Measurements from ENCODE around the gene NSD1. TPM values are rescaled to one million over a fixed set of nuclear protein-coding genes. Genes with fewer than 3 reads are reported as not detected.

NSD1 gene
- total RNA-seq, 4 donors from 2014 or later = 41.1 to 58.4 (median 49.5) TPM

- 68 to 70% methylated on average over 3 of the region's 5 CpGs for WGBS, 2 donors (ENCODE audit: low coverage in 1 of 2)
- ATAC-seq = no peak
- peak overlapping the region in 1 of 4 donors; percentile 6 for H3K27ac ChIP-seq
- peaks cover 6 to 28% (median 8%) of the 10 kb centered on the region in 3 donors for H3K4me1 ChIP-seq
- H3K4me3 ChIP-seq = no peak overlapping the region
- no peaks in the 10 kb centered on the region for H3K9me3 ChIP-seq
- H3K27me3 ChIP-seq = no peaks in the 10 kb centered on the region
- H3K36me3 ChIP-seq = peaks cover 0 to 4% of the 10 kb centered on the region in 2 donors
- TF ChIP-seq CTCF (IDR thresholded peaks at IDR 0.05) (no peak), EP300 (IDR thresholded peaks at IDR 0.05) (no peak), POLR2AphosphoS5 (IDR thresholded peaks at IDR 0.05) (no peak), POLR2A (IDR thresholded peaks at IDR 0.05) (no peak)
Observed at GRCh38 chr5:177130211-177131018, 3.2 kb upstream of the NSD1 start.

DNA sequence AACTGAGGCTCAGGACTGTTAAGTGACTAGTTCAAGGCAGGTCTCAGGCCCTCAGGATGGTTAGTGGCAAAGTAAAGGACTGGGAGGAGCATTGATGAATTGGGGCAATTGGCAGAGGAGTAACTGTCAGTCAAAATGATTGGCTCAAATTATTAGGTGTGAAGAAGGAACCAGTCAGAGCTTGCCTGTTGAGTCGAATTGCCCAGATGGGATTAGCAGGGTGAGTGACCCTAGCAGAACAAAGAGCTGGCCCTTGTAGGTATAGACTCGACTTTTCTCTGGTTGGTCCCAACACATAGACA, 2.6 kb upstream of the NSD1 start:
- ATAC-seq = no peak
- Histone ChIP-seq H3K9me3 (no peaks in the 10 kb centered on the region), H3K36me3 (peaks cover 0 to 10% of the 10 kb centered on the region in 2 donors), H3K4me3 (no peak overlapping the region), H3K27ac (peak overlapping the region in 1 of 4 donors; percentile 6), H3K4me1 (peaks cover 10 to 33% (median 14%) of the 10 kb centered on the region in 3 donors), H3K27me3 (no peaks in the 10 kb centered on the region)
- TF ChIP-seq CTCF (IDR thresholded peaks at IDR 0.05) (no peak), POLR2AphosphoS5 (IDR thresholded peaks at IDR 0.05) (no peak), POLR2A (IDR thresholded peaks at IDR 0.05) (no peak), EP300 (IDR thresholded peaks at IDR 0.05) (no peak)
- 72 to 80% methylated on average over 1 to 2 of the region's 2 CpGs for WGBS, 2 donors (ENCODE audit: low coverage in 1 of 2)

DNA sequence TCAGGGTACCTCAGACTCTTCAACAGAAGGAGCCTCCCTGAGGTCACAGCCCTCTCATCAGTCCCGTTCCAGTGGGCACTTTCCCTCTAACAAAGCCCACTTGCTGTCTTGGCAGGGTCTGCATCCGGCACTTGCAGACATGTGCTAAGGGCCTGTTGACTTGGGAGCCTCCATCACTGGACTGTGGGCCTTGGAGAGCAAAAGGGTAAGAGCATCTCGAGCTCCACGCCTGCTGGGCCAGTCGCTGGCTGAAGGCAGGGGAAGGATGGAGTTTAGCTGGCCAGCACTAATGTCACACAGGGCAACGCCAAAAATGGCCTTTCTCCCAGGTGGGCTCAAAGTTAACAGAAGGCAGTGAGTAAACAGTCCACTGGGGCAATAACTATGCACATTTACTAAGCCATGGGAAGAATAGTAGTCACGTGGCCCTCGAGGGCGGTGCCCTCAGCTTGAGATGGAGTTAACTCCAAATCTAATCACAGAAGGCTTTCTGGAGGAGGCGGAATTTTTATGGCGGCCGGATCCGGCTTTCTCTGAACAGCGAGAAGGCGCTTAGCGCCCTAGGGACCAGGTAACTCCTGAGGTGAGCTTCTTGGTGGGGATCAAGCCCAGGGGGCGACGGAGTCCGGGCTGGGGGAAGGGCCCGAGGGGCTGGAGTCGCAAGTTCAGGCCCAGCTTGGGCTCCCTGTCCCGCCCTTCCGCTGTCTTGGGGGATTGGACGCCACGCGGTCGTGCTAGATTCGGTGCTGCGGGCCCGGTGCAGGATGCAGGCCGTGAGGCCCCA, 2.0 kb upstream of the NSD1 start:
- Histone ChIP-seq H3K27me3 (no peaks in the 10 kb centered on the region), H3K4me3 (peak overlapping the region in 1 of 2 donors; percentile 80), H3K36me3 (peaks cover 0 to 13% of the 10 kb centered on the region in 2 donors), H3K27ac (peak overlapping the region in 3 of 4 donors; percentile 92 to 97 (median 93)), H3K4me1 (peaks cover 10 to 39% (median 19%) of the 10 kb centered on the region in 3 donors), H3K9me3 (no peaks in the 10 kb centered on the region)
- WGBS, 2 donors (ENCODE audit: low coverage in 1 of 2) = 83 to 89% methylated on average over 4 to 8 of the region's 31 CpGs
- ATAC-seq = no peak
- no peak for TF ChIP-seq POLR2A (IDR thresholded peaks at IDR 0.05)
- TF ChIP-seq POLR2AphosphoS5 (IDR thresholded peaks at IDR 0.05) = no peak
- TF ChIP-seq EP300 (IDR thresholded peaks at IDR 0.05) = no peak
- no peak for TF ChIP-seq CTCF (IDR thresholded peaks at IDR 0.05)

DNA sequence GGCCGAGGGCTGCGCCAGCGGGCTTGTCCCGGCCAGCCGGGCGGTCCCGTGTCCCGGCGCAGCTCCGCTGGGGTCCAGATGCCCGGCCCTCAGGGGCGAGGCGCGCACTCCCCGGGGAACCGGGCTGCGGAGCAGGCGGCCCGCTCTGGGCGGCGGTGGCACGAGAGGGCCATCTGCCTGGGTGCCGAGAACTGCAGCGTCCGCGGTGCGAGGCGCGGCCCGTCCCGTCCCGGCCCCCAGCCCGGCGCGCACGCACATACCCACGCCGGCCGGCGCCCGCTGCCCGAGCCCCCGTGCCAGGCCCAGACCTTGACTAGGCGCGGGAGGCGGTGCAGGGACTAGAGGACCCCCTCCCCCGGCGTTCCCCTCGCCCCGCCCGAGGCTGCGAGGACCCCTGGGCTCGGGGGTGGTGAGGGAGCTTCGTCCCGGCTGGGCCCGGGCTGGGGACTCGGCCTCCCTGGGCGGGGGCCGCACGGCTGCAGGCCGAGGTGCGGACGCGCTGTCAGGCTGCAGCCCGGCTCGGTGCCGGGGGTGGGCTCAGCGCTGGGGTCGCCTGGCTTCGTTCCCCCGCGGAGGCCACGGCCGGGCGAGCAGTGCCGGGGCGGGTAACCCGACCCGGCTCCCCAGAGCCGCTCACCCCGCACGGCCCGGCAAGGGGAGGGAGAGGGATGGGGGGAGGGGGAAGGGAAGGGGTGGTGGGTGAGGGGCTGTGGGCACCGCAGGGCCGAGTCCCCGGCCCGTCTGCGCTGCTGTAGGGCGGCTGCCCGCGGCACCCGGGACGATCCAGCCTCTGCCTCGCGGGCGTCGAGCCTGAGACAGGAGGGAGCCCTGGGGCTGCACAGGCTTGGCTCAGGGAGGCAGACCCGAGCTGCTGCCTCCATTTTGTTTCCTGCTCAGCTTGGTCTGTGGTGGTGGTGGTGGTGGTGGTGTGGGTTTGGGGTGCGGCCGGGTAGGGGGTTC, 1.2 kb upstream of the NSD1 start:
- Histone ChIP-seq H3K36me3 (peaks cover 0 to 13% of the 10 kb centered on the region in 2 donors), H3K4me3 (peak overlapping the region; percentile 50 to 80), H3K4me1 (peaks cover 10 to 48% (median 24%) of the 10 kb centered on the region in 3 donors), H3K9me3 (no peaks in the 10 kb centered on the region), H3K27ac (peak overlapping the region; percentile 48 to 97 (median 92)), H3K27me3 (no peaks in the 10 kb centered on the region)
- ATAC-seq = peak; percentile 27
- TF ChIP-seq POLR2A (IDR thresholded peaks at IDR 0.05) = no peak
- WGBS, 2 donors (ENCODE audit: low coverage in 1 of 2) = no CpG with 5 or more reads among the region's 100 CpGs

Measured in gastroesophageal sphincter (tissue), 4 donors.